H9 (cell line): ENCODE data around the gene GATA6. TPM values are rescaled to one million over a fixed set of nuclear protein-coding genes. Genes with fewer than 3 reads are reported as not detected.

ENCODE experiments used
- DNase-seq: peaks from one replicate; pipeline ENCODE4 v3.0.0-alpha.2; 2017
- H2AFZ ChIP-seq: one replicate; pipeline ENCODE4 v1.6.1; 2013; ENCODE audit warnings: mild to moderate bottlenecking, low read length, control low read depth, moderate library complexity
- H2AK5ac ChIP-seq: 2 replicates; pipeline ENCODE4 v1.6.1; 2013; ENCODE audit warnings: low read length, control low read depth, mixed read lengths; ENCODE audit not compliant: insufficient read length
- H2BK120ac ChIP-seq: one replicate; pipeline ENCODE4 v1.6.1; 2013; ENCODE audit warnings: low read depth, mild to moderate bottlenecking, low read length, control low read depth, inconsistent platforms; ENCODE audit not compliant: poor library complexity, severe bottlenecking
- H2BK12ac ChIP-seq: 2 replicates; pipeline ENCODE4 v1.6.1; 2013; ENCODE audit warnings: low read length, control low read depth, mixed read lengths, low read depth; ENCODE audit not compliant: insufficient read length
- H2BK15ac ChIP-seq: 2 replicates; pipeline ENCODE4 v1.6.1; 2013; ENCODE audit warnings: low read depth, low read length, control low read depth
- H2BK20ac ChIP-seq: one replicate; pipeline ENCODE4 v1.6.1; 2013; ENCODE audit warnings: low read depth, mild to moderate bottlenecking, low read length, control low read depth, inconsistent platforms; ENCODE audit not compliant: poor library complexity, severe bottlenecking
- H2BK5ac ChIP-seq: 2 replicates; pipeline ENCODE4 v1.6.1; 2013; ENCODE audit warnings: low read length, control low read depth, mixed read lengths; ENCODE audit not compliant: insufficient read length
- H3K14ac ChIP-seq: 2 replicates; pipeline ENCODE4 v1.6.1; 2013; ENCODE audit warnings: low read length, control low read depth; ENCODE audit not compliant: insufficient read depth
- H3K18ac ChIP-seq: 2 replicates; pipeline ENCODE4 v1.6.1; 2013; ENCODE audit warnings: low read depth, mild to moderate bottlenecking, mixed read lengths, low read length, control low read depth; ENCODE audit not compliant: insufficient read length
- H3K23ac ChIP-seq: 2 replicates; pipeline ENCODE4 v1.6.1; 2013; ENCODE audit warnings: low read length, control low read depth, mixed read lengths, low read depth; ENCODE audit not compliant: insufficient read length
- H3K23me2 ChIP-seq: 2 replicates; pipeline ENCODE4 v1.6.1; 2013; ENCODE audit warnings: low read depth, mild to moderate bottlenecking, mixed read lengths, low read length, control low read depth; ENCODE audit not compliant: insufficient read length, poor library complexity, severe bottlenecking
- H3K27ac ChIP-seq: 2 replicates; pipeline ENCODE4 v1.5.1; 2013; ENCODE audit warnings: low read length, control low read depth, mixed read lengths, low read depth; ENCODE audit not compliant: insufficient read length
- H3K27me3 ChIP-seq: 2 replicates; pipeline ENCODE4 v1.6.1; 2013; ENCODE audit warnings: low read length, control low read depth, inconsistent platforms; ENCODE audit not compliant: insufficient read depth
- H3K4ac ChIP-seq: 2 replicates; pipeline ENCODE4 v1.6.1; 2013; ENCODE audit warnings: low read depth, mild to moderate bottlenecking, control low read depth, inconsistent platforms, low read length, moderate library complexity
- H3K4me1 ChIP-seq: 2 replicates; pipeline ENCODE4 v1.6.1; 2013; ENCODE audit warnings: low read length, control low read depth, inconsistent platforms; ENCODE audit not compliant: insufficient read depth
- H3K4me2 ChIP-seq: 2 replicates; pipeline ENCODE4 v1.6.1; 2013; ENCODE audit warnings: low read length, control low read depth, mixed read lengths; ENCODE audit not compliant: insufficient read length, insufficient read depth
- H3K56ac ChIP-seq: 2 replicates; pipeline ENCODE4 v1.6.1; 2013; ENCODE audit warnings: low read depth, mild to moderate bottlenecking, mixed read lengths, low read length, control low read depth; ENCODE audit not compliant: insufficient read length
- H3K79me1 ChIP-seq: 2 replicates; pipeline ENCODE4 v1.6.1; 2013; ENCODE audit warnings: low read depth, mild to moderate bottlenecking, moderate library complexity, low read length, control low read depth, inconsistent platforms; ENCODE audit not compliant: insufficient read depth, poor library complexity, severe bottlenecking
- H3K79me2 ChIP-seq: 2 replicates; pipeline ENCODE4 v1.6.1; 2013; ENCODE audit warnings: low read length, control low read depth, inconsistent platforms; ENCODE audit not compliant: insufficient read depth
- H3K9ac ChIP-seq: 2 replicates; pipeline ENCODE4 v1.6.1; 2013; ENCODE audit warnings: low read length, control low read depth, mixed read lengths; ENCODE audit not compliant: insufficient read length; ENCODE audit errors: extremely low read depth
- H3K9me3 ChIP-seq: one replicate; pipeline ENCODE4 v1.6.1; 2013; ENCODE audit warnings: low read depth, low read length, inconsistent platforms; ENCODE audit not compliant: control insufficient read depth
- H3T11ph ChIP-seq: one replicate; pipeline ENCODE4 v1.6.1; 2013; ENCODE audit warnings: mild to moderate bottlenecking, low read length, control low read depth, inconsistent platforms
- H4K20me1 ChIP-seq: one replicate; pipeline ENCODE4 v1.6.1; 2013; ENCODE audit not compliant: control insufficient read depth, insufficient read length, insufficient read depth
- H4K5ac ChIP-seq: 2 replicates; pipeline ENCODE4 v1.6.1; 2013; ENCODE audit warnings: low read depth, mild to moderate bottlenecking, mixed read lengths, low read length, control low read depth; ENCODE audit not compliant: insufficient read length
- H4K8ac ChIP-seq: replicated peaks from 2 replicates; pipeline ENCODE4 v1.6.1; 2013; ENCODE audit warnings: low read length, control low read depth, mixed read lengths, low read depth; ENCODE audit not compliant: insufficient read length
- H4K91ac ChIP-seq: 2 replicates; pipeline ENCODE4 v1.6.1; 2013; ENCODE audit warnings: low read depth, mild to moderate bottlenecking, moderate library complexity, mixed read lengths, low read length, control low read depth; ENCODE audit not compliant: insufficient read length
- H3K27ac Mint-ChIP-seq, 3 experiments: 2 replicates in 2 of 3; 3 replicates in 1 of 3; pipeline ENCODE4 v1.8.0; 2020 to 2021; ENCODE audit warnings: mixed read lengths in 3 of 3, mild to moderate bottlenecking in 1 of 3, moderate library complexity in 1 of 3
- H3K27me3 Mint-ChIP-seq: 2 replicates; pipeline ENCODE4 v1.8.0; 2021; ENCODE audit warnings: low read depth, mild to moderate bottlenecking, moderate library complexity, mixed read lengths
- H3K36me3 Mint-ChIP-seq, 3 experiments: 2 replicates in 2 of 3; 3 replicates in 1 of 3; pipeline ENCODE4 v1.8.0; 2020 to 2021; ENCODE audit warnings: low read depth in 3 of 3, mixed read lengths in 3 of 3; ENCODE audit not compliant: insufficient read depth in 1 of 3
- H3K4me1 Mint-ChIP-seq, 2 experiments: 2 replicates each; pipeline ENCODE4 v1.8.0; 2020; ENCODE audit warnings: mixed read lengths in 2 of 2
- H3K4me3 Mint-ChIP-seq, 2 experiments: 2 replicates in 1 of 2; 3 replicates in 1 of 2; pipeline ENCODE4 v1.8.0; 2020 to 2021; ENCODE audit warnings: mild to moderate bottlenecking in 2 of 2, mixed read lengths in 2 of 2, moderate library complexity in 1 of 2
- H3K9me3 Mint-ChIP-seq, 2 experiments: 2 replicates in 1 of 2; 3 replicates in 1 of 2; pipeline ENCODE4 v1.8.0; 2020; ENCODE audit warnings: mild to moderate bottlenecking in 2 of 2, mixed read lengths in 2 of 2, moderate library complexity in 1 of 2
- CTCF ChIP-seq: fragments of 200-600 bp; sonication (generic); conservative IDR thresholded peaks from 3 replicates; pipeline ENCODE4 v1.8.0; 2021; ENCODE audit warnings: antibody characterized with exemption, mild to moderate bottlenecking
- WGBS: extraction: QIAGEN DNeasy Blood & Tissue Kit; methylation state at CpG from one replicate; pipeline ENCODE4 v1.1.7; 2013; ENCODE audit warnings: missing lambda C conversion rate, low lambda C conversion rate, mixed read lengths; ENCODE audit not compliant: insufficient read length; ENCODE audit errors: extremely low coverage; 5-methylcytosine and 5-hydroxymethylcytosine counted together
- total RNA-seq: library from RNA; stranded (reverse); gene quantifications from 2 replicates; pipeline ENCODE4 v1.2.1, GENCODE V29; 2021

Gene GATA6
- total RNA-seq, 1 experiment from 2014 or later: not detected

DNA sequence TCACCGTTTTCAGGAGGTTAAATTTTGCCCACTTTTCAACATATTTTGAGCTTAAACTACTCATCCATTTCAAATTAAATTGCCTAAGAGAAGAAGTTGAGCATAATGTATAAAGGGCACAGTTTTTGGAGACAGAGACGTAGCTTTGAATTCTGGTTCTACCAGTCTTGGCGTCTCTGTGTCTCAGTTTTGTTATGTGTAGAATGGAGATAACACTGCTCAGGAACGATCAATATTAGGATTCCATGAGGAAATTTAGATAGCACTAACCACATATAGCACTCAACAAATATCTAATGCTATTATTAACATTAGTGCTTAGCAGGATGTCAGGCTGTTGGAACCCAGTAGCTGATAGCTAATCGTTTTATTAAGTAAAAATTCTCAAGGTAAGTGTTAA lies 40.4 kb upstream of the GATA6 start:
- Mint-ChIP-seq H3K27ac (no peak overlapping the region), H3K4me3 (no peak overlapping the region), H3K36me3 (no peaks in the 10 kb centered on the region; a peak in 1 of 7 replicates), H3K27me3 (no peaks in the 10 kb centered on the region; the same call in 1 of the 2 replicates), H3K4me1 (peaks cover 0 to 2% of the 10 kb centered on the region in 2 experiments; a peak in 1 of 4 replicates), H3K9me3 (no peaks in the 10 kb centered on the region)
- Histone ChIP-seq H3K56ac (no peak overlapping the region), H3K4me1 (no peaks in the 10 kb centered on the region), H3K79me2 (no peaks in the 10 kb centered on the region), H4K5ac (no peak overlapping the region), H2BK120ac (no peak overlapping the region), H3K9me3 (no peaks in the 10 kb centered on the region), H3K27me3 (no peaks in the 10 kb centered on the region), H4K91ac (no peak overlapping the region), H3K4me2 (no peak overlapping the region), H2AFZ (no peak overlapping the region), H4K20me1 (no peaks in the 10 kb centered on the region), H3K23me2 (no peaks in the 10 kb centered on the region), H2BK12ac (no peak overlapping the region), H3T11ph (no peak overlapping the region), H2AK5ac (no peak overlapping the region), H3K27ac (no peak overlapping the region), H3K18ac (no peak overlapping the region), H3K9ac (no peak overlapping the region), H2BK15ac (no peak overlapping the region), H3K14ac (no peak overlapping the region), H3K79me1 (no peaks in the 10 kb centered on the region), H3K23ac (no peak overlapping the region), H4K8ac (no peak overlapping the region), H3K4ac (no peak overlapping the region), H2BK5ac (no peak overlapping the region), H2BK20ac (no peak overlapping the region)
- no peak for DNase-seq
- WGBS: no CpG with 5 or more reads among the region's 5 CpGs
- no peak for TF ChIP-seq CTCF
